ENCODE data around the gene HOXC10. TPM values are rescaled to one million over a fixed set of nuclear protein-coding genes. Genes with fewer than 3 reads are reported as not detected.

The HOXC10 gene
- total RNA-seq, 1 donor from 2014 or later: not detected

GRCh38 chr12:53972152-53972702, 12.7 kb upstream of the HOXC10 start:
- no peak overlapping the region for H3K4me3 ChIP-seq (ENCODE audit: insufficient read depth, low read depth, low read length)
- no peaks in the 10 kb centered on the region for H3K79me2 ChIP-seq (ENCODE audit: insufficient read depth, low read length)
- H3K27me3 Mint-ChIP-seq (ENCODE audit: low read depth, unreplicated experiment): peaks cover 86% of the 10 kb centered on the region
- no peaks in the 10 kb centered on the region for H3K36me3 ChIP-seq (ENCODE audit: insufficient read depth, low read length)
- H4K20me1 ChIP-seq (ENCODE audit: insufficient read depth, low read length): no peaks in the 10 kb centered on the region
- TF ChIP-seq EZH2 (IDR thresholded peaks at IDR 0.05; ENCODE audit: insufficient read depth, low read length) (peak; percentile 55), CTCF (IDR thresholded peaks at IDR 0.05; ENCODE audit: insufficient read depth, low read depth, low read length) (no peak)
- H3K9ac ChIP-seq (ENCODE audit: low read length): no peak overlapping the region
- H3K9me3 Mint-ChIP-seq (ENCODE audit: unreplicated experiment): peaks cover 29% of the 10 kb centered on the region
- no peak overlapping the region for H3K4me2 ChIP-seq (ENCODE audit: low read length)
- peaks cover 96% of the 10 kb centered on the region for H3K27me3 ChIP-seq (ENCODE audit: insufficient read depth, low read length)
- H3K4me1 Mint-ChIP-seq (ENCODE audit: low read depth, unreplicated experiment): no peaks in the 10 kb centered on the region
- DNase-seq (ENCODE audit: low read depth) (no peak), FAIRE-seq (no peak)
- no peaks in the 10 kb centered on the region for H3K4me1 ChIP-seq (ENCODE audit: insufficient read depth, low read length)
- H3K4me3 Mint-ChIP-seq (ENCODE audit: unreplicated experiment): no peak overlapping the region
- H2AFZ ChIP-seq (ENCODE audit: low read depth, low read length): no peak overlapping the region
- no peak overlapping the region for H3K27ac Mint-ChIP-seq (ENCODE audit: unreplicated experiment)
- peaks cover 5% of the 10 kb centered on the region for H3K9me3 ChIP-seq (ENCODE audit: insufficient read depth, low read depth, low read length)
- no peaks in the 10 kb centered on the region for H3K36me3 Mint-ChIP-seq (ENCODE audit: low read depth, unreplicated experiment)
- no peak overlapping the region for H3K27ac ChIP-seq (ENCODE audit: low read depth, low read length)

GRCh38 chr12:53972722-53973235, 12.2 kb upstream of the HOXC10 start, which contains the start of gene HOXC11:
Gene HOXC11, plus strand, starts transcription at chr12:53973126. Its CDS starts 116 bp downstream, at chr12:53973242.
- no peak within 1 kb of the TSS for H3K4me2 ChIP-seq (ENCODE audit: low read length)

More at GRCh38 chr12:53972722-53973235, 12.2 kb upstream of the HOXC10 start, which contains the start of gene HOXC11:
- Histone ChIP-seq H3K27me3 (ENCODE audit: insufficient read depth, low read length) (peaks cover 96% of the 10 kb centered on the region), H2AFZ (ENCODE audit: low read depth, low read length) (no peak within 1 kb of the TSS), H3K9me3 (ENCODE audit: insufficient read depth, low read depth, low read length) (peaks cover 5% of the 10 kb centered on the region), H3K27ac (ENCODE audit: low read depth, low read length) (no peak within 1 kb of the TSS), H3K79me2 (ENCODE audit: insufficient read depth, low read length) (no peaks in the 10 kb centered on the region), H4K20me1 (ENCODE audit: insufficient read depth, low read length) (no peaks in the 10 kb centered on the region), H3K4me3 (ENCODE audit: insufficient read depth, low read depth, low read length) (no peak within 1 kb of the TSS), H3K36me3 (ENCODE audit: insufficient read depth, low read length) (no peaks in the 10 kb centered on the region), H3K4me1 (ENCODE audit: insufficient read depth, low read length) (no peaks in the 10 kb centered on the region), H3K9ac (ENCODE audit: low read length) (no peak within 1 kb of the TSS)
- Mint-ChIP-seq H3K36me3 (ENCODE audit: low read depth, unreplicated experiment) (no peaks in the 10 kb centered on the region), H3K27me3 (ENCODE audit: low read depth, unreplicated experiment) (peaks cover 86% of the 10 kb centered on the region), H3K27ac (ENCODE audit: unreplicated experiment) (peak within 1 kb of the TSS; percentile 55), H3K4me1 (ENCODE audit: low read depth, unreplicated experiment) (no peaks in the 10 kb centered on the region), H3K4me3 (ENCODE audit: unreplicated experiment) (no peak within 1 kb of the TSS), H3K9me3 (ENCODE audit: unreplicated experiment) (peaks cover 27% of the 10 kb centered on the region)
- TF ChIP-seq CTCF (IDR thresholded peaks at IDR 0.05; ENCODE audit: insufficient read depth, low read depth, low read length) (no peak), EZH2 (IDR thresholded peaks at IDR 0.05; ENCODE audit: insufficient read depth, low read length) (peak; percentile 9)
- DNase-seq (ENCODE audit: low read depth) (no peak), FAIRE-seq (no peak)

All from astrocyte (in vitro differentiated cells and primary cell).